LNCAP (cell line): ENCODE data around the gene CNTFR.

Source experiments
- CTCF ChIP-seq: fragments of 450-650 bp; IDR thresholded peaks from 2 replicates; pipeline ENCODE4 v1.5.1; 2017; ENCODE audit warnings: mild to moderate bottlenecking

CNTFR gene

DNA sequence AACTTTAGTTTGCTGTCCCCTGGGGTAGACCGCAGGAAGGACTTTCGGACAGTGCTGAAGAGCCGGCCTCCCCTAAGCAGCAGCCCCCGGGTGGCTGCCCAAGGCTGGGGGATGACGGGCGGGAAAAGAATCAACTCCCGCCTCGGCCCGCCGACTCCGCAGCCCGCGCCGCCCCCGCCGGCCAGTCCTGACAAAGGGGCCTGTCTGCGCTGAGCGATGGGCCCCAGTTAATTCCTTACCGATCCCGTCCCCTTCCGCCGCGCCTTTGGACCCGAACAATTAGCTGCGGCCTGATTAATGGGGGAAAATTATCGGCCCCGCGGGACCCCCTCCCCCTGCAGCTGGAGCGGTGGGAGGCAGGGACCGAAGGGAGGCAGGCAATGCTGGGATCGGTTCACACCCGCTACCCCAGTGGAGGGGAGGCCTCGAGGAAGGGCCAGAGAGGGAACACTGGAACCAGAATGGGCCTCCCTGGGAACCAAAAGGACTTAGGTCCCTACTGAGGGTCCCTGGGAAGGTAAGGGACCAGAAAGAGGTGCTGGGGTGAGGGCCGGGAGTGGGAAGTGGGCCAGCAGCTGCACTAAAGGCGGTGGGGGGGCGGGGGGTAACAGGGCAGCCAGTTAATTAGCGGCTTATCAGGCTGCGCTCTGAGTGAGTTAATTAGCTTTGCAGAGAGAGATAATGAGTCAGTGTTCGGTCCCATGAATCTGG, 35.1 kb upstream of the CNTFR start:
- no peak for TF ChIP-seq CTCF

DNA sequence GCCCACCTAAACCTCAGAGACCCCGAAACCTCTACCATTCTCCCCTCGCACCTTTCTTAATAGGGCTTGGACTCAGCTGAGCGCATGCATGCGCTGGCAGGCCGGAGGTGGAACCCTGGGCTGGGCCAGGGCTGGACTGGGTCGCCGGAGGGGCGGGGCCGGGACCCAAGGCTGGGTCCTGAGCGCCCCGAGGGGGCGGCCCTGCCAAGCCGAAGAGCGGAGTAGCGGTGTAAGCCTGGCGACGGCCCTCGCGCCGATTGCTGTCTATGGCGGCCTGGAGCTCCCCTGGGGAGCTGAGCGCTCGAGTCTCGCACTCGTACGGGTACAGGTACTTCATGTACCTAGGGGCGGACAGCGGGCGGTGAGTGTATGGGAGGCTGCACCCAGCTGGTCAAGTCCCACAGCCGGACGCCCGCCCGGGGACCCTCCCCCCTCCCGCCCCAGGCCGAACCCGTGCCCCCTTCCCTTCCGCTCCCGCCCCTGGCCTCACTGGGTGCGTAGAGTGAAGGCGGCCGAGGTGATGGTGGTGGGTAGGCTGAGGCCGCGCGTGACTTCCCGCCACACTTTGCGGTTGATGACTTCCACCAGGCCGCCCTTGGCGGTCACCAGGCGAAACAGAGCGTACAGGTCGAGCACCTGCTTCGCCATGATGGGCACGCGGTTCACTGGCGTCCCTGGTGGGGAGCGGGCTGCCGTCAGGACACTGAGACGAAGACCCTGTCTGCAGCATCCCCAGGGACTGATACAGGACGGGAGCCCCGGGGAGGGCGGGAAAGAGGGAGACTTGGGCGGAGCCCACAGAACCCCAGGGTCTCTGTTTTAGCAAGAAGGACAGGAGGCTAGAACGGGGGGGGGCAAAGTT, 34.1 kb upstream of the CNTFR start:
- TF ChIP-seq CTCF: no peak

- TF ChIP-seq CTCF: no peak
Observed at GRCh38 chr9:34620061-34620994, 30.8 kb upstream of the CNTFR start, which contains the start of gene DCTN3. DCTN3 (minus strand) TSS chr9:34620495; CDS start chr9:34620464, 31 bp downstream.

DNA sequence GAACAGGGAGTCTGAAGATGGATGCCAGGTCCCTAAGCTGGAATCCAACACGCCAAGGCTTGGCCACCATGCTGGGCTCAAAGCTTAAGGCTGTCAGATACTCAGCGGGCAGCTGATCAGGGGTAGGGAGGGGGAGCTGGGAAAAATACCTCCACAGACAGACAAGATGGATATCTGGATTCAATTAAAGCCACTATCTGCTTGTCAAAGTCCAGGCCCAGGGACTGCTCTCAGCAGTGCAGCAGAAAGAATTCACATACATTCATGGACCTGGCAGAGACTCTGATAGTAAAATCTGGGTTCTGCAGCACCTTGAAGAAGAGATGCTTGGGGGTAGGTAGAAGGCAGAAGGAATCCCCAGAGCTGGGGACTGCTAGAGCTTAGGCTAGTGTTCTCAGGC, 25.6 kb upstream of the CNTFR start:
- TF ChIP-seq CTCF: no peak

DNA sequence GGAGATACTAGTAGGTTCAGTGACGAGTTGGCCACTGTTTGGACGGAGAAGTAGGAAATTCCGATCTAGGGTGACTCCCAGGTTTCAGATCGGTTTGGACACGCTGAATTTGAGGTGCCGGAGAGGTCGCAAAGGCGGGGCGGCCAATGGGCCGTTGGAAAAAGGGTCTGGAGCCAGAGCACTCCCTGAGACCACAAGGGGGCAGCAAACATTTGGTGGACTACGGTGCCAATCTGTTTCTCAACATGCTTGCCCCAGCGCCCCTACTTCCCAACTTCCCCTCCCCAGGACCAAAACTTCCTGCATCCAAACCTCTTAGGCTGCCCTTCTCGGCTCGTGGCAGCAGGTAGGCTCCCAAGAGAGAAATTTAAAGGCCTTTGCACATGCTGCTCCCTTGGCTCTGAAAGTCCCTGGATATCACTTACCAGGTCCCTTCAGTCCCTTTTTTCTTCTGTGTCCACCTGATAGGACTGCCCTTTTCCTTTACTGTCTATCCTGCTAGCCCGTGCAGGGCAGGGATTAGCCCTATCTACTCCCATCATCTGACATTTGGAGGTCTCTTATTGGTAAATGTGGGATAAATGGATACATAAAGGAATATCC, 23.4 kb upstream of the CNTFR start:
- peak; percentile 85 for TF ChIP-seq CTCF

DNA sequence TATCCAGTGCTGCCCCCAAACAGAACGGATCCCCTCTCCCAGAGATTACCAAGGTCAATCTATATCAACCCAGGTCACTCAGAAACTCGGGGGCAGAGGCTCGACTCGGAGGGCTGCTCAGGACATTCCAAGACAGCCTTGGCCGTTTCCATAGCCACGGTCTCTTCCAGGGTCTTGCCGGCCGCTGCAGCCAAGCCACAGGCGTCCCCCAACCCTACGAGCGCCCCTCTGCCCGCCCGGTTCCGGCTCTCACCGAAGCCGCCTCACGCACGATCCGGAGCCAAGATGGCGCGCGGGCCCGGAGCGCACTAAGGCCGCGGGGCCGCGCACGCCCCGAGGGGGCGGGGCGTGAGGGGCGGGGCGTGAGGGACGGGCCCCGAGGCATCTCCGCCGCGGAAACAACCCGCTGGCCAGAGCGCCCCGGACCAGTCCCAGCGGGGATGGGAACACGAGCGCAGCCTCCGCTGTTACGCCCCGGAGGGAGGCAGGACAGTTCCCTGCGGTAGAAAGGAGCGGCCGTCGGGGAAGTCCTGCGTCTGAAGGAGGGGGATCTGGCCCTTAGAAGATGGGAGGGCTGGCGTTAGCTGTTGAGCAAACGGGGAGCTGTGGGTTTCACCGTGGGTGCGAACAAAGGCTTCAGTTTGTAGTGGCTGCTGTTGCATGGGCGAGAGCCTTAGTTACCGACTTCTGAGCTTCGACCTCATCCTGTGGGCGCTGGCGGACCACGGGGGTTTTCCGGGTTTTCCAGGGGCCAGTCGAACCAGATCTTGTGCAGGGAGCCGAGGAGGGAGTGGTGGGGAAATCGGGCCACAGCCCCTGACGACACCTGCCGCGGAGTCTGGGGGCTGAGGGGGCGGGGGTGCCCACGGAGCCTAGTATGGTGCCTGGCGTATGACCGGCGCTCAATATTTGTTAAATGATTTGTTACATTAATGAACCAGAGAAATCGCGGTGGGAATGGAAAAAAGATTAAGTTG, 22.6 kb upstream of the CNTFR start, which contains the start of gene RPP25L:
Gene RPP25L, minus strand, starts transcription at position 287 of the 977 bp plus-strand sequence. CDS start 801 bp downstream, outside the sequence.
- TF ChIP-seq CTCF: no peak
